Measurements from ENCODE around the gene GZMB. TPM values are rescaled to one million over a fixed set of nuclear protein-coding genes. Genes with fewer than 3 reads are reported as not detected.

GZMB gene
- total RNA-seq, 1 experiment from 2014 or later: not detected

DNA sequence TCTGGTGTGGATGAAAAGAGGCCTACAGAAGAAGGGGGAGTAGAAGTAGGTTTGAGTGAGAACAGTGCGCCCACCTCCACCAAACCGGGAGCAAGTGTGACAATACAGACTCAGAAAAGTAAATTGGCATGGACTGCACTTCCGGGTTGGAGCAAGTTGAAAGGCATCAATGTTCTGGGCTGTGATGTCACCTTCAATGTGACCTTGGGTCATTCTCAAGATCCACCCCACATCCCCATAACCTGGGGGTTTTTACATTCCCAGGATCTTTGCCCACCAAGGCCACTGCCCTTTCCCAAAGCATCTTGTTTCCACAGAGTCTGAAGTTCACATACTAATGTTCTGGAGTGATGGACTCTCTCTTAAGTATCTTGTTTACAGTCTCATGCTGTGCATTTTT, 5.3 kb upstream of the GZMB start:
- Histone ChIP-seq H3K18ac (ENCODE audit: insufficient read length, low read depth, low read length) (no peak overlapping the region), H4K8ac (replicated peaks; ENCODE audit: insufficient read length, low read depth, low read length) (no peak overlapping the region), H3K27me3 (ENCODE audit: insufficient read depth, low read length) (no peaks in the 10 kb centered on the region), H4K20me1 (ENCODE audit: control insufficient read depth, insufficient read depth, insufficient read length) (no peaks in the 10 kb centered on the region), H2BK12ac (ENCODE audit: insufficient read length, low read depth, low read length) (no peak overlapping the region), H3K79me1 (ENCODE audit: insufficient read depth, low read depth, low read length, poor library complexity, severe bottlenecking) (no peaks in the 10 kb centered on the region), H3K4me2 (ENCODE audit: insufficient read depth, insufficient read length, low read length) (no peak overlapping the region), H3K14ac (ENCODE audit: insufficient read depth, low read length) (no peak overlapping the region), H2AFZ (ENCODE audit: low read length) (no peak overlapping the region), H3K23me2 (ENCODE audit: insufficient read length, low read depth, low read length, poor library complexity, severe bottlenecking) (no peaks in the 10 kb centered on the region), H3T11ph (ENCODE audit: low read length) (no peak overlapping the region), H3K9ac (ENCODE audit: extremely low read depth, insufficient read length, low read length) (no peak overlapping the region), H2BK20ac (ENCODE audit: low read depth, low read length, poor library complexity, severe bottlenecking) (no peak overlapping the region), H3K79me2 (ENCODE audit: insufficient read depth, low read length) (no peaks in the 10 kb centered on the region), H3K4me1 (ENCODE audit: insufficient read depth, low read length) (no peaks in the 10 kb centered on the region), H4K5ac (ENCODE audit: insufficient read length, low read depth, low read length) (no peak overlapping the region), H2BK120ac (ENCODE audit: low read depth, low read length, poor library complexity, severe bottlenecking) (no peak overlapping the region), H2AK5ac (ENCODE audit: insufficient read length, low read length) (no peak overlapping the region), H3K9me3 (ENCODE audit: control insufficient read depth, low read depth, low read length) (no peaks in the 10 kb centered on the region), H4K91ac (ENCODE audit: insufficient read length, low read depth, low read length) (no peak overlapping the region), H2BK5ac (ENCODE audit: insufficient read length, low read length) (no peak overlapping the region), H3K27ac (ENCODE audit: insufficient read length, low read depth, low read length) (no peak overlapping the region), H3K23ac (ENCODE audit: insufficient read length, low read depth, low read length) (no peak overlapping the region), H3K56ac (ENCODE audit: insufficient read length, low read depth, low read length) (no peak overlapping the region), H3K4ac (ENCODE audit: low read depth, low read length) (no peak overlapping the region), H2BK15ac (ENCODE audit: low read depth, low read length) (no peak overlapping the region)
- Mint-ChIP-seq H3K4me1 (no peaks in the 10 kb centered on the region), H3K36me3 (ENCODE audit: insufficient read depth in 1 of 3, low read depth in 3 of 3) (peaks cover 0 to 25% (median 0%) of the 10 kb centered on the region in 3 experiments; a peak in 2 of 7 replicates), H3K27me3 (ENCODE audit: low read depth) (peaks cover 3% of the 10 kb centered on the region), H3K27ac (peak overlapping the region in 1 of 3 experiments; percentile 37; a peak in 1 of 7 replicates), H3K9me3 (peaks cover 0 to 85% of the 10 kb centered on the region in 2 experiments; a peak in 2 of 5 replicates), H3K4me3 (no peak overlapping the region)
- no peak for DNase-seq
- TF ChIP-seq, protein P1, sequence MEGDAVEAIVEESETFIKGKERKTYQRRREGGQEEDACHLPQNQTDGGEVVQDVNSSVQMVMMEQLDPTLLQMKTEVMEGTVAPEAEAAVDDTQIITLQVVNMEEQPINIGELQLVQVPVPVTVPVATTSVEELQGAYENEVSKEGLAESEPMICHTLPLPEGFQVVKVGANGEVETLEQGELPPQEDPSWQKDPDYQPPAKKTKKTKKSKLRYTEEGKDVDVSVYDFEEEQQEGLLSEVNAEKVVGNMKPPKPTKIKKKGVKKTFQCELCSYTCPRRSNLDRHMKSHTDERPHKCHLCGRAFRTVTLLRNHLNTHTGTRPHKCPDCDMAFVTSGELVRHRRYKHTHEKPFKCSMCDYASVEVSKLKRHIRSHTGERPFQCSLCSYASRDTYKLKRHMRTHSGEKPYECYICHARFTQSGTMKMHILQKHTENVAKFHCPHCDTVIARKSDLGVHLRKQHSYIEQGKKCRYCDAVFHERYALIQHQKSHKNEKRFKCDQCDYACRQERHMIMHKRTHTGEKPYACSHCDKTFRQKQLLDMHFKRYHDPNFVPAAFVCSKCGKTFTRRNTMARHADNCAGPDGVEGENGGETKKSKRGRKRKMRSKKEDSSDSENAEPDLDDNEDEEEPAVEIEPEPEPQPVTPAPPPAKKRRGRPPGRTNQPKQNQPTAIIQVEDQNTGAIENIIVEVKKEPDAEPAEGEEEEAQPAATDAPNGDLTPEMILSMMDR (conservative IDR thresholded peaks at IDR 0.05): no peak
- no CpG with 5 or more reads among the region's 3 CpGs for WGBS (ENCODE audit: extremely low coverage, insufficient read length, low lambda C conversion rate)

All from H9 (cell line).